ENCODE results near the gene SCAMP2. TPM values are rescaled to one million over a fixed set of nuclear protein-coding genes. Genes with fewer than 3 reads are reported as not detected.

SCAMP2 gene
- total and polyA plus RNA-seq, 10 donors = 34.7 to 129 (median 98.6) TPM

DNA sequence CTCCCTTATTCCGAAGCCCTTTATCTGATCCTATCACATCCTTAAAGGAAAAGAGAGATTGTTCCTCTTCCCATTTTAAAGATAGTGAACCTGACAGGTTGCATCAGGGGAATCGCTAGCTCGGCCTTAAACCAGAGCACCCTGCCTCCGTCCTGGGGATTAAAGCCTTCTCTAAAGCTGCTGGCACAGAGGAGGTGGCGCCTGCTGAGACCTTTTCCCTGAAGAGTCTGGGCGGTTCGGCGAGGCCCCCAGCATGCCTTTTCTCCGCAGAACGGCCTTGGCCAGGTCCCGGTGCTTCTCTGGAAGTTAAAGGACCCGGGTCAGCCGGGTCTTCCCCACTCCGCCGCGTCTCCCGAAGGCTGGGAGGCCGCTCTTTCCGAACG is 32.9 kb upstream of the SCAMP2 start:
- Histone ChIP-seq H3K4me1 (peaks cover 26 to 61% (median 54%) of the 10 kb centered on the region in 6 donors), H3K27me3 (replicated peaks in 1 of 7) (no peaks in the 10 kb centered on the region), H3K27ac (peak overlapping the region; percentile 89 to 97 (median 93)), H3K9me3 (no peaks in the 10 kb centered on the region), H3K36me3 (peaks cover 0 to 46% (median 27%) of the 10 kb centered on the region in 6 donors), H3K4me3 (peak overlapping the region; percentile 66 to 95 (median 91))
- TF ChIP-seq, protein P1, sequence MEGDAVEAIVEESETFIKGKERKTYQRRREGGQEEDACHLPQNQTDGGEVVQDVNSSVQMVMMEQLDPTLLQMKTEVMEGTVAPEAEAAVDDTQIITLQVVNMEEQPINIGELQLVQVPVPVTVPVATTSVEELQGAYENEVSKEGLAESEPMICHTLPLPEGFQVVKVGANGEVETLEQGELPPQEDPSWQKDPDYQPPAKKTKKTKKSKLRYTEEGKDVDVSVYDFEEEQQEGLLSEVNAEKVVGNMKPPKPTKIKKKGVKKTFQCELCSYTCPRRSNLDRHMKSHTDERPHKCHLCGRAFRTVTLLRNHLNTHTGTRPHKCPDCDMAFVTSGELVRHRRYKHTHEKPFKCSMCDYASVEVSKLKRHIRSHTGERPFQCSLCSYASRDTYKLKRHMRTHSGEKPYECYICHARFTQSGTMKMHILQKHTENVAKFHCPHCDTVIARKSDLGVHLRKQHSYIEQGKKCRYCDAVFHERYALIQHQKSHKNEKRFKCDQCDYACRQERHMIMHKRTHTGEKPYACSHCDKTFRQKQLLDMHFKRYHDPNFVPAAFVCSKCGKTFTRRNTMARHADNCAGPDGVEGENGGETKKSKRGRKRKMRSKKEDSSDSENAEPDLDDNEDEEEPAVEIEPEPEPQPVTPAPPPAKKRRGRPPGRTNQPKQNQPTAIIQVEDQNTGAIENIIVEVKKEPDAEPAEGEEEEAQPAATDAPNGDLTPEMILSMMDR (IDR thresholded peaks at IDR 0.05 in 8 of 11, conservative IDR thresholded peaks at IDR 0.05 in 3 of 11) = no peak
- TF ChIP-seq POLR2AphosphoS5 (IDR thresholded peaks at IDR 0.05) = no peak
- TF ChIP-seq POLR2A (IDR thresholded peaks at IDR 0.05) = no peak
- 0 to 1% (median 0%) methylated on average over 20 of the region's 20 CpGs for WGBS, 5 donors
- DNase-seq = peak; percentile 22
- intact Hi-C loops (cut with DNase I; ENCODE audit: low total_unique reads) = no loop called here

GRCh38 chr15:74904190-74904805 is 31.1 kb upstream of the SCAMP2 start:
- intact Hi-C loops (cut with DNase I; ENCODE audit: low total_unique reads) = loop anchor here (5.0 kb wide), 1 partner anchor 62 kb away; the partner anchor contains the start of gene ULK3
- H3K4me3 ChIP-seq = peak overlapping the region in 2 of 8 donors; percentile 89 to 90
- DNase-seq = peak; percentile 34
- WGBS, 5 donors = 85 to 94% (median 88%) methylated on average over 7 of the region's 7 CpGs
- peaks cover 0 to 57% (median 40%) of the 10 kb centered on the region in 6 donors for H3K36me3 ChIP-seq
- peak overlapping the region in 2 of 8 donors; percentile 93 to 97 for H3K27ac ChIP-seq
- peaks cover 27 to 78% (median 67%) of the 10 kb centered on the region in 6 donors for H3K4me1 ChIP-seq
- TF ChIP-seq POLR2A (IDR thresholded peaks at IDR 0.05) (no peak), POLR2AphosphoS5 (IDR thresholded peaks at IDR 0.05) (no peak)
- TF ChIP-seq, protein P1 (IDR thresholded peaks at IDR 0.05 in 8 of 11, conservative IDR thresholded peaks at IDR 0.05 in 3 of 11) = no peak
- H3K27me3 ChIP-seq (replicated peaks in 1 of 7) = no peaks in the 10 kb centered on the region
- no peaks in the 10 kb centered on the region for H3K9me3 ChIP-seq

DNA sequence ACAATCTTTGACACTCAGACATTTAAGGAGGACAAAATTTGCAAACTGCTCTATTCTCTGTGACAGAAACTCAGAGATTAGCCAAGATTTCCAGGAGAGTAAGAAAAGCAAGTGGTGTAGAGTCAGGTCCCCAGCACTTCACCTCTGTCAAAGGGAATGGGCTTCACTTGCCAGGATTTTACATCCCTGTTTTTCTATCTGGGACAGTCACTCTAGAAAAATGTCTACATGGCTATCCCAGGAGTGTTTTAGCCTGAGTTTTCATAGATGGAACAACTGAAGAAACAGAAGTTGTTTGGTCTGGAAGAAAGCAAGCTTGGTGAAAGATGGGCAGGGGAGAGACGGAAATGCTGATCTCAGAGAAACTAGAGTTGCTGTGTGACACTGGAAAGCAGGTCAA is 30.5 kb upstream of the SCAMP2 start:
- Histone ChIP-seq H3K4me3 (no peak overlapping the region), H3K4me1 (peaks cover 27 to 84% (median 73%) of the 10 kb centered on the region in 6 donors), H3K27me3 (replicated peaks in 1 of 7) (no peaks in the 10 kb centered on the region), H3K27ac (peak overlapping the region in 1 of 8 donors; percentile 93), H3K36me3 (peaks cover 0 to 63% (median 45%) of the 10 kb centered on the region in 6 donors), H3K9me3 (no peaks in the 10 kb centered on the region)
- DNase-seq = no peak
- no peak for TF ChIP-seq POLR2A (IDR thresholded peaks at IDR 0.05)
- TF ChIP-seq POLR2AphosphoS5 (IDR thresholded peaks at IDR 0.05) = no peak
- TF ChIP-seq, protein P1 (IDR thresholded peaks at IDR 0.05 in 8 of 11, conservative IDR thresholded peaks at IDR 0.05 in 3 of 11) = no peak
- WGBS, 5 donors = 63 to 90% (median 81%) methylated on average over 1 of the region's 1 CpG
- intact Hi-C loops (cut with DNase I; ENCODE audit: low total_unique reads) = loop anchor here (5.0 kb wide), 1 partner anchor 61 kb away; the partner anchor contains the start of gene ULK3
